Measurements from ENCODE around the gene COPS8.

Gene COPS8

DNA sequence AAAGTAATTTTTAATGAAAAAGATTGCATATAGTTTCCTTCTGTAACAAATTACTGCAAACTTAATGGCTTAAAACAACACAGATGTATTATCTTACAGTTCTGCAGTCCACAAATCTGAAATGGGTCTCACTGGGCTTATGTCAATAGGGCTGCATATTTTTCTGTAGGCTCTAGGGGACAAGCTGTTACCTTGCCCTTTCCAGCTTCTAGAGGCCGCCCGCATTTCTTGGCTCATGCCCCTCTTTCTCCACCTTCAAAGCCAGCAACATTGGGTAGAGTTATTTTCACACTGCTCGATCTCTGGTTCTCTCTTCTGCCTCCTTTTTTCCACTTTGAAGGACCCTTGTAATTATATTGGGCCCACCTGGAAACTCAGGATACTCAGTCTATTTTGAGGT is 16.7 kb downstream of the COPS8 start:
- no peak for DNase-seq

DNA sequence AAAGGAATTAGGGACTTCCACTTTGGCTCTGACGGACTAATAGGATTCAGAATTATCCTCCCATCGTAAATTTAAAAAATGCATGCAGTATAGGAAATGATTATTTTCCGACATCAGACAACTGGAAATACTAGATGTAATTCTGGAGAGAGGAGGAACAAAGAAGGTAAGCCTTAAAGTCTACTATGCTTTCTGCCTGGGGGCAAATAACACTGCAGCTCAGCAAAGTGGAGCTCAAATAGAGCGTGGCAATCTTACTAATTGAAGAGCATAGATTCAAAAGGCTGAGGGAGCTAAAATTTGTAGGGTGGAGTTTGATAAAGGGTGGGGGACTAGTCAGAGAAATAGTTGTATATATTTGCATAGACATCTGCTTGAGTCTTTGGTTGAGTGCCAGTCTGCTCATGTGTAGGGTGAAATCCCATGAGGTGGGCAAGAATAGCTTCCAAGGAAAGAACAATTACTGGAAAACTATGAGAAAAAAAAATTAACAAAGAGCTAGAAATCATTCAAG is 23.8 kb downstream of the COPS8 start:
- no peak for DNase-seq

DNA sequence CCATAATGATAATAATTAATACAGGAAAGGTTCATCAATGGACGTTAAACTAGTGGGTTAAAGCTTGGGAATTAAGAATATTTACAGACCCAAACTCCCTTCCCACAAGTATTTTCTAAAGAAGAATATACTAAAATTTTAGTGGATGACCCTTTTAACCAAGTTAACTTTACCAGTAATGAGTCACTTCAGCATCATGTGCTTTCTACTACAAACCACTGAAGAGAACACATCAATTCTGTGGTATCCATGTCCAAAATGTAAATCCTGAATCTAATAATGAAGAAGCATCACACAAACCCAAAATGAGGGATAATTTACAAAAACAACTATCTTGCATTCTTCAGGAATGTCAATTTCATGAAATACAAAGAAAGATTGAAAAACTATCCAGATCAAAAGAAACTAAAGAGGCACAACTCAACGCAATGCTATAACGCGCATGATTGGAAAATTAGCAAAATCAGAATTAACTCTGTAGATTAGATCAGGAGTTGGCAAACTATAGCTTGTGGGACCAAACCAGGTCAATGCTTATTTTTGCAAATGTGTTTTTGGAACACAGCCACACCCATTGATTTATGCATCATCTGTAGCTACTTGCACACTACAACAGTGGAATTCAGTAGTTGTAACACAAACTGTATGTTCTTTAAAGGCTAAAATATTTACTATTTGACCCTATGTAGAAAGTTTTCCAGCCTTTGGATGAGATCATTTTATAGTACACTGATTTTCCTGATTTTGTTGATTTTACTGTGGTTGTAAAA is 27.5 kb downstream of the COPS8 start:
- no peak for DNase-seq

DNA sequence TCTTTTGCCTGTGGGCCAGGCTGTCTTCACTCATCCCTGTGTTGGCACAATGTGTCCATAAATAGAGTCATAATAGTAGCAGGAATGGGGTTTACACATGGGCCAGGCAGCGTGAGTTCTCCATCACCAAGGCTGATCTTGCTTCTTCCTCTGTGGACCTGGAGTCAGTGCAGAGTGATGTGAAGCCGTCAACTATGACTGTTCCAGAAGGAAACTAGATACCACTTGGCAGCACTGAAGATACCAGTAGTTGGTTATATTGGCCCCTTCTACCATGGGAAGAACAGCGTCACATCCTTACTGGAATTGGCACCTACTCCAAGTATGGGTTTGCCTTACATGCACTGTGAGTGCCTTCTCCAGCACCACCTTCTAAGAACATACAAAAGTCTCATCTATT is 30.2 kb downstream of the COPS8 start:
- no peak for DNase-seq

DNA sequence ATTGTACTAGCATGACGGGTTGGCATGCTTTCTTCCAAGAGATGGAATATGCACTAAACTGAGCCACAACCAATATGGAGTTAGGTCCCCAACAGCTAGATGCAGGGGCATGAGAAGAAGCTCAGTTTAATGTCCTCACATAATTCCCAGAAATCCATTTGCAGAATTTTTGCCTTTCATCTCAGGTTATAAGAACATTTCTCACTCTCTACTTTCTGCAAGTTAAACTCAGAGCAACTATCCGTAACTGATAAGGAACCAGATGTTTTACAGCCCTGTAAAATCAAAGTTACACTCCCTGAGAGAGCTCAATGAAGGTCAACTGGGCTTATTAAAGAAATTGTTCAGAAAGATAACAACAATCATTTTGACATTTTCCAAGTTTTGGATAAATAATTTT is 30.7 kb downstream of the COPS8 start:
- DNase-seq: no peak

DNA sequence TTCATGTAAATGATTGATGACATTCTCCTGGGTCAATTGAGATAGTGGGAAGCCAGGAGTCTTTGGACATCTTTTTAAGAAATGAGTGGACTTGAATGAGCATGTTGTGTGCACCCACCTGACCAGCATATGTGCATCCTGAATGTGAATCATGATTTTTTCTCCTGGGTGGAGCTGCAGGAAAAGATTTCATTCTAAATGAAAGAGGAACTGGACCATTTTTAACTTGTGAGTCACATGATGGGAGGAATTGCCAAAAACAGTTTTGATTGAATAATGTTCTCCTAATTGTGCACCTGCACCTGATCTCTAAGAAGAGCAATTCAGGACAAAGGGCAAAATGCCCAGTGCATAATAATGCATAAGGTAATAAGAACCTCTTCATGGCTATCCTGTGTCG is 32.3 kb downstream of the COPS8 start:
- DNase-seq: peak; percentile 54

DNA sequence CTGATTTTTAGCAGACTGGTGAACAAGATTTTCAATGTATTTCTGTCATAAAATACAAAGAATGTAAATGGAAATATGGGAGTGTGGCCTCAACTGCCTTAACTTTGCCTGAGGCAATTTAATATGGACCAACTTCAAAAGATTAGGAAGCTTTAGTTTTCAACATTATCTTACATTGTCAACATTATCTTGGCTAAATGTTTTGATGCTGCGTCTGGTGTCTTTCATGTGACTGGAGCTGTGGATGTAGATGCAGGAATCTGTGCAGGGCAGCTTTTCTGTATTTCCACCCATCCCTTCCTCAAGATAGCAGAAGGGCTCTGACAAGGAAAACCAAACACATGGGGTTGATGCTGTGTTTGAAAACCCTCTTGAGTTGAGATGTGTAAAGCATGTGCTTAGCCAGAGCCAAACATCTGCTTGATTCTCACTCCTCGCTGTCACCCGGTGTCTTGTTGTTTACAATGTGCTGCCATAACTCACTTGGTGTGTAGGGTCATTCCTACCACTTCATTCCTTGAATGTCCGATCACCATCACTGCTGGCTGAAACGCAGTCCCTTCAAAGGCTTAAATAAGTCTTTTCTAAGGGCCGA is 33.0 kb downstream of the COPS8 start:
- peak; percentile 56 for DNase-seq

DNA sequence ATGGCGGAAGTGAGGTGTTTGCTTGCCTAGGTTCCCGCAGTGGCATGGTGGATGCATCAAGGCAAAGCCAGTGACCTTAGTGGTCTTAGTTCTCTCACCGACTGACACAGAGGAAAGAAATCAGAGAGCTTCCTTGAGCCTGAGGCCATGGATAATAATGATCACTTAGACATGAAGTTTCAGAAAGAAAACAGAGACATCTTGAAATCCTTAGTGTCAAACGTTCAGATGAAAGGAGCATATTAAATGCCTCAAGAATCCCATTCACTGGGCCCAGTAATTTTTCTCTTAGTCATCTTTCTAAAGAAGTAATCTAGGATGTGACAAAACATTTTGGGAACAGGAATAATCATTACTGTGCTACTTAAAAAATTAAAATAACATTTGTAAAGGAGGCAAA is 35.2 kb downstream of the COPS8 start:
- DNase-seq: no peak

DNA sequence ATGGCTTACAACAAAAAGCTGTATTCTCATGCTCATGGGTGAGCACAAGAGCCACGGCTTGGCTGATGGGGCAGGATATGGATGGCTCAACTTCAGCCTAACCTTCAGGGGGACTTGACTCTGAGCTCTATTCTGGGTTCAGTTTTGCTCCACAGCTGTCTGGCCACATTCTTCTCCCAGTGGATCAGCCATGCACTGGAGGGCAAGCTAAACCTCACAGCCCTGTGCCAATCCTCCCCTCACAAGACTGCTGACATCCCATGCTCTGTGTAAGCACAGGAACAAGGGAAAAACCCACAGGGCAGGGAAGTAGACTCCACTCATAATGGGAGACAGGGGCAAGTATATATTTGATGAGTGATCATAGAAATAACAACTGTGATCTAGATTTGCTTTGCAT is 35.6 kb downstream of the COPS8 start:
- no peak for DNase-seq

DNA sequence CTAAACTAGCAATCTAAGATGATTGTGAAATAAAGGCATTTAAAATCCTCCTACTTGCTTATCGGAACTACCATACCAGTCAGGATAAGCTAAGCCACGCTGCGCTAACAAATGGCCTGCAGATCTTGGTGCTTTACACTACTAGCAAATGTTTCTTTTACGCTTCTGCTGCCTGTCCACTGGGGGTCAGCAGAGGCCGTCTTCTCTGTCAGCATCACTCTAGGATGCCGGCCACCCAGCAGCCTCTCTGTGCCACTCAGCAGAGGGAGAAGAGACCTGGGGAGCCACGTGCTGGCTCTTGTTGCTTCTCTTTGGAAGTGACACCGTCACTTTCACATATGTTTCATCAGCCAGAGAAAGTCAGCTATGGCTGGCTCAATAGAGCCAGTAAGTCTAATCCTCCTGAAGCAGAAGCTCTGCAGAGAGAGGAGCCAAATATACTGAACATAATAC is 36.6 kb downstream of the COPS8 start:
- peak; percentile 2 for DNase-seq

DNA sequence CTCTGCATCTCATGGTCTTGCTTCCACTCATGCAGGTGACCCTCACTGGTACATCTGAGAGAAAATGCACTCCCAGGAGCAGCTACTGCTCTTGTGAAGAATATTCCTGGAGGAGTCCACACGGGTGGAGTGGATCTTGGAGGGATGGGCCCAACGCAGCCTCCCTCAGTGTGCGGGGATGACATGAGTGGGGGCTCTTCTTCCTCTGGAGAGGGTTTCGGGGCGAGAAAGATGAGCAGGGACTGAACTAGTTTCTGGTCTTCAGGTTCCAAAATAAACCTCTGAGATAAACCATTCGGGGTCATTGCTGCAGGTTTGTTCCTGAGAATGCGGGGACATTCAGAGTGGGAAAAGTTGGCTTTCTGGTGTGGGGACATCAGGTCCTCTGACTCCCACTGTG is 39.1 kb downstream of the COPS8 start:
- no peak for DNase-seq

DNA sequence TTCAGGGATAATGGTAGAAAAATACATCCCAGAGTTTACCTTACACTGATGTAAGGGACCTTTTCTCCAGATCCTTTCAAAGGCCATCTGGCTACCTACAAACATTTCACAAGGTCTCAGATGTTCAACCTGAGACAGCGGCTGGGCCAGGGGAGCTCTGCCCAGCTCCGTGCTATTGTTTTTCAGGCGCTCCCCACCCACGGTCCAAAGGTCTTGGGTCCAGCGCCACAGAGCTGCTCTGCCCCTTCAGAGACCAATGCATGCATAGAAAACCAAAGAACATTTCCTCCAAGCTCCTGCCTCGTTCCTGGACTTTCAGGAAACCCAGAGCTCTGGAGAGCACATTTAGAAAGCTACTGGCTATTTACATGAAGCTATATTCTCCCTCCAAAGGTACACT is 40.3 kb downstream of the COPS8 start:
- DNase-seq: no peak

DNA sequence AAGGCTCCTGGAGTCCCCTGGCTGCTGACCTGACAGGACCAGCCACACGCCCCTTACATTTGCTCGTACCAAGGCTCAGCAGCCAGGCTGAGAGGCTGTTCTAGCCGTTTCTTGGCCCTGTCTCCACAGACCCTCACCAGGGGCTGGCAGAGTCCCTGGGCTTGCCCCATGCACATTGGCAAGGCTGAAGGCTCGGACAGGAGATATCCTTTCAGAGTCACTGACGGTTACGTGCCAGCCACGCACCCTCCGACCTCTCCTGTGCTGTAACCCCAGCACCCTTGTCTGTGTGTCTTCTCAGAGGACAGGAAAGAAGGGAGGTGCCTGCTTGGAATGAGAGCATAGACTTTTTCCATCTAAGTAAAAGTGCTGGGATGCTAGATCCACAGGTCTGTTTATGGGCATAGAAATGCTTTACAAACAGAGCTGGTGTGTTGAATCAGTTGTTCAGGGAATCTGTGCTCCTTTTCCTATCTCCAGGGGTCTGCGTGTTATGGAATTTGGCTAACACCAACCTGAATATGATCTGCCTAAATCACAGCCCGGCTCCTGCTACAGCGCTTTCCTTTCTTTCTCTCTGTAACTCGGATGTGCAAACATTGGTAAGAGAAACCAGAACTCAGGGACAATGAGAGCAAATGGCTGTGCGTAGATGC is 41.0 kb downstream of the COPS8 start:
- DNase-seq: no peak

DNA sequence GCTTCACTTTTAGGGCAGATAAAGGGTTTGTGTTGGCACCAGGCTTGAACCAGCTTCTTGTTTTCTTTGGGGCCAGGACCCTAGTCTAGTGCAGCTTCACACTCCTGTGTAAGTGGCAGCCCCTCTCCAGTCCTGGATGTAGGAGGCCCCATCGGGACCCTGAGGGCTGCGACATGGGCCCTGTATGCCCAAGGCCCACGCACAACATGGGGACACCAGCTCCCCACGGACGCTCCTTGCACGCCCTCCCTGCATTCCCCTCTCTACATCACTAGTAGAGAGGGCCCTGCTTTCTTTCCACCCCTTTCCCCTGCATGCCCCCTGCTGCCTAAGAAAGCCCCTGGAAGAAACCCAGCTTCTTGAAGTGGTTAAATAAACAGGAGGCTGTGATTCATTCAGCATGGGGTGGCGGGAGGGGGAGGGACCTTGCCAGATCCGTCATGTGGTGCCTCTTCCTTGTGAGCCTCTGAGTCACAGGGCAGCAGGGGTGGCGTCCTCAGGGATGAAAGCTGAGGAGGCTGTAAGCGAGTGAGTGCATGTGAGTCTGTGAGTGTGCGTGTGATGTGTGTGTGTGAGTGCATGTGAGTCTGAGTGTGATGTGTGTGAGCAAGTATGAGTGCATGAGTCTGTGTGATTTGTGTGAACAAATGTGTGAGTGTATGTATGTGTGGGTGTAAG is 42.5 kb downstream of the COPS8 start:
- DNase-seq: no peak

DNA sequence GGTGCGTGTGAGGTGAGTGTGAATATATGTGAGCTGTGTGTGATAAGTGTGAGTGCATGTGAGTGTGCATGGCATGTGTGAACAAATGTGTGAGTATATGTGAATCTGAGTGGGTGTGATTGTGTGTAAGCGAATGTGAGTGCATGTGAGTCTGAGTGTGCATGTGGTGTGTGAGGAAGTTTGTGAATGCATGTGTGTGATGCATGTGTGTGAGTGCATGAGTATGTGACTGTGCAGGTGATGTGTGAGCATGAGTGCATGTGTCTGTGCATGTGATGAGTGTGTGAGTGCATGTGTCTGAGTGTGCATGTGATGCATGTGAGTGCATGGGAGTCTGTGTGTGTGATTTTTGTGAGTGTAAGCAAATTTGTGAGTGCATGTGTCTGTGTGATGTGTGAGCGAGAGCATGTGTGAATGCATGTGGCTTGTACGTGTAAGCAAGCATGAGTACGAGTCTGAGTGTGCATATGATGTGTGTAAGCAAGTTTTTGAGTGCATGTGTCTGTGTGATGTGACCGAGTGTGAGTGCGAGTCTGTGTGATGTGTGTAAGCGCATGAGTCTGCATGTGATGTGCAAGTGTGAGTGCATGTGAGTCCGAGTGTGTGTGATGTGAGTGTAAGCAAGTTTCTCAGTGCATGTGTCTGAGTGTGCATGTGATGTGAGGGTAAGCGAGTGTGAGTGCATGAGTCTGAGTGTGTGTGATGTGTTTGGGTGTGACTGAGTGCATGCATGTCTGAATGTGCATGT is 43.3 kb downstream of the COPS8 start:
- DNase-seq: no peak

DNA sequence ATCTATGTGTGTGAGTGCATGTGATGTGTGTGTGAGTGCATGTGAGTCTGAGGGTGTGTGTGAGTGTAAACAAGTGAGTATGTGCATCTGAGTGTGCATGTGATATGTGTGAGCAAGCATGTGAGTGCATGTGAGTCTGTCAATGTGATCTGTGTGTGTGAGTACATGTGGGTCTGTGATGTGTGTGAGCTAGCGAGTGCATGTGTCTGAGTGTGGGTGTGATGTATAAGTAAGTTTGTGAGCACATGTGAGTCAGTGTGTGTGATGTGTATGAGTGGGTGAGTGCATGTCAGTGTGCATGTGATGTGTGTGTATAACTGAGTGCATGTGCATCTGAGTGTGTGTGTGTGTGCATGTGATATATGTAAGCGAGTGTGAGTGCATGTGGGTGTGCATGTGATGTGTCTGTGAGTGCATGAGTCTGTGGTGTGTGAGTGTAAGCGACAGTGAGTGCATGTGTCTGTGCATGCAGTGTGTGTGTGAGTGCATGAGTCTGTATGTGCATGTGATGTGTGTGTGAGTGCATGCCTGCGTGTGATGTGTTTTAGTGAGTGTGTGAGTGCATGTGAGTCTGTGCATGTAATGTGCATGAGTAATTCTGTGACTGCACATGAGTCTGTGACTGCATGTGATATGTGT is 44.1 kb downstream of the COPS8 start:
- DNase-seq: no peak

DNA sequence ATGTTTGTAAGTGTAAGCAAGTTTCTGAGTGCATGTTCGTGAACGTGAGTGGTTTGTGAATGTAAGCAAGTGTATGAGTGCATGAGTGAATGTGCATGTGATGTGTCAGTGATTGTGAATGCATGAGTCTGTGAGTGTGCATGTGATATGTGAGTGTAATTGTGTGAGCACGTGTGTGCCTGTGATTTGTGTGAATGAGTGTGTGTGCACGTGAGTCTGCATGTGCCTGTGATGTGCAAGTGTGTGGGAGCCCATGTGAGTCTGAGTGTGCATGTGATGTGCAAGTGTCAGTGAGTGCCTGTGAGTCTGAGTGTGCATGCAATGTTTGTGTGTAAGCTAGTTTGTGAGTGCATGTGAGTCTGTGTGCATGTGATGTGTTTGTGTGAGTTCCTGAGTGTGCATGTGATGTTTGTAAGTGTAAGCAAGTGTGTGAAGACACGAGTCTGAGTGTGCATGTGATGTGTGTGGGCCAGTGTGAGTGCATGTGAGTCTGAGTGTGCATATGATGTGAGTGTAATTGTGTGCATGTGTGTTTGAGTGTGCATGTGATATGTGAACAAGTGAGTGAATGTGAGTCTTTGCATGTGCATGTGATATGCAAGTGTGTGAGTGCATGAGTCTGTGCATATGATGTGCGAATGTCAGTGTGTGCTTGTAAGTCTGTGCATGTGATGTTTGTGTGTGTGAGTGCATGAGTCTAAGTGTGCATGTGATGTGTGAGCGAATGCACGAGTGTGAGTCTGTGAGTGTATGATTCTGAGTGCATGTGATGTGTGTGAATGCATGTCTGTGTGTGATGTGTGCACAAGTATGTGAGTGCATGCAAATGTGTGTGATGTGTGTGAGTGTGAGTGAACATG is 45.1 kb downstream of the COPS8 start:
- no peak for DNase-seq

DNA sequence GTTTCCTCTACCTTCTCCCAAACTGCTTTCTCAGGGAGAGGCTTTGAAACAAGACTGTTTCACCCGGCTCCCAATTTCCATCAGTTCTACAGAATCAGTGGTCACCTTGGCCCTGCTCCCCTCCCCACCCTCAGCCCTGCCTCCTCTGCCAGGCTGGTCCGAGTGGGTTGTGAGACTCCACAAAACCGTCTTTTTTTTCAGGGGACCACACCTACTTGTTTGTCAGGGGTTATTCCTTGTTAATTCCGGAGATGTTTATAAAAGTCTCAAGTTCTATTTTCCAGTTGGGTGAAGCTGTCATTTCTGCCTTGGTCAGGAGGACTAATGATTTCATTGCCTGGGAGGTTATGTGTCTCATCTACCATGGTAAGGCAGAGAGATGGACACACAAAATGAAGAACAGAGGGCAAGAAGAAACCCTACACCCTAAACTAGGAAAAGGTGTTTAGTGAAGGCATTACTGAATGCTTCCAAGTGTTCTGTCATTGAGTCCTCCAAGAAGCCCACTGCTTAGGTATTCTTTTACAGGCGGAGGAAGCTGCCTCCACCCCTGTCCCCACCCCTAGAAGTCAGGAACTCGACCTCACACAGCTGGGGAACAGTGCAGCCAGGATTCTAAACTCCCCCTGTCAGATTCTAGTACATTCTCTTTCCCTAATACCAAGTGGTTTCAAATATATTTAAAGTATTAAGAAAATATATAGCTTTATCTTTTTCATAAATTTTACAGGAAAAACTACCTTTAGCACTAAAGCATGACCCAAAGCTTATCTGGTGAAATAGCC is 46.3 kb downstream of the COPS8 start:
- no peak for DNase-seq

DNA sequence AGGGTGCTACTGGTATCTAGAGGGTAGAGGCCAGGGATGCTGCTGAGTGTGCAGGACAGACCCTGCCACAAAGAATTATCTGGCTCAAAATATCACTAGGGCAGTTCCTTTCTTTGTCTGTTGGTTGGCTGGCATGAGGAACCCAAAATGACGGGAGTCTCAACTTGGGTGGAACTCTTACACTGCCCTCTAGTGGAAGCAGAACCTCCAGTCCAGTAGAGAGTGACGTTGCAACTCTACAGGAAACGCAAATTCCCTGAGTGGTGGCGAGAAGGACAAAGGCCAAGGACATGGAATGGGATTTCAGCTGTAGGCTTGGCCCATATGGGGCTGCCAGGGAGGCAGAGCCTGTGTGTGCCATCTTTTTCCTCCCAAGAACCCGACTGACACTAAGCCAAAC is 47.1 kb downstream of the COPS8 start:
- DNase-seq: no peak

Data from NCI-H1092 treated with DMSO at 0.1 percent for 48 hours (cell line).